ENCODE measurements around the gene SEC24A. TPM values are rescaled to one million over a fixed set of nuclear protein-coding genes. Genes with fewer than 3 reads are reported as not detected.
"Not testable (repeated sequence)": the region's sequence is repeated elsewhere in the genome, so short reads cannot be mapped to it uniquely, and the experiment has no call there.

The SEC24A gene
- polyA plus RNA-seq (23.5 and 24.7 TPM in 2 replicates), polyA minus RNA-seq (33.4 and 43.3 TPM in 2 replicates)

DNA sequence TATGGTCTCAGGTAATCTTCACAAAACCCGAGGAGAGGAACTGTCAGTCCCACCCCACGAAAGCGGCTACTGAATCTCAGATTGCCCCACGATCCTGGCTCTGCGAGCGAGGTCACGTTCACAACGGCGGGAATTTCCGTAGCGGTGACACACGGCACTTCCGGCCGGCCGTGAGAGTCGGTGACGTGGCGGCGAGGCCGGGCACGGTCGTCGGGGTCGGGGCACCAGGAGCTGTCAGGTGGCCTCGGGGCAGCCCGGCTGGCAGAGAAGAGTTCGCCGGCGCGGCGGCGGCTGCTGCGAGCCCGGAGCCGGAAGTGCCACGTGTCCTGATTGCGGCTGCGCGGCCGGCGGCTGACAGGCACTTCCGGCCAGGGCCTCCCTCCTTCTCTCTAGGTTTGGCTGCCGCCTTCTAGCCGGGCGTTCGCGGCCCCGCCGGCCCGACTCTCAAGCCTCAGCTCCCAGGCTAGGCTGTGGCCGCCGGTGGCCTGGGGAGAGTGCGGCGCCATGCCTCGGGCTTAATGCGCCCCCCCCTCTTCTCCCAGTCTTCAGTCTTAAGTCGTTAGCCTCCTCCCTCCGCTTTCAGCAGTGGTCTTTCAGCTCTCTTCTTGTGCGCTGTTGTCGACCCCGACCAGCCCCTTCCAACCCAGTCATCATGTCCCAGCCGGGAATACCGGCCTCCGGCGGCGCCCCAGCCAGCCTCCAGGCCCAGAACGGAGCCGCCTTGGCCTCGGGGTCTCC is at the start of gene SEC24A:
SEC24A (plus strand) TSS at position 361 of the 738 bp plus-strand sequence; CDS start at position 653, 292 bp downstream.
- peaks cover 24% of the 10 kb centered on the region for H3K79me2 ChIP-seq (replicated peaks; ENCODE audit: insufficient read depth, low read length)
- H3K4me3 ChIP-seq (ENCODE audit: low read length) = peak within 1 kb of the TSS; percentile 100
- no peaks in the 10 kb centered on the region for H3F3A ChIP-seq (ENCODE audit: insufficient read depth, low read length, poor library complexity, severe bottlenecking)
- no peaks in the 10 kb centered on the region for H4K20me1 ChIP-seq (ENCODE audit: insufficient read depth)
- H3K9ac ChIP-seq (ENCODE audit: low read length) = peak within 1 kb of the TSS; percentile 81
- H3K9me3 ChIP-seq (ENCODE audit: low read length) = no peaks in the 10 kb centered on the region
- H3K9me2 ChIP-seq (ENCODE audit: insufficient read depth, low read length) = no peaks in the 10 kb centered on the region
- no peaks in the 10 kb centered on the region for H3K27me3 ChIP-seq (ENCODE audit: insufficient read depth, low read depth, low read length)
- peak within 1 kb of the TSS; percentile 70 for H3K27ac ChIP-seq (ENCODE audit: low read length)
- H3K36me3 ChIP-seq (ENCODE audit: insufficient read depth, low read length) = no peaks in the 10 kb centered on the region
- peak within 1 kb of the TSS; percentile 67 for H3K4me2 ChIP-seq (ENCODE audit: low read length)
- TF ChIP-seq CTCF (IDR thresholded peaks at IDR 0.05; ENCODE audit: poor library complexity, severe bottlenecking) (no peak), TAF1 (IDR thresholded peaks at IDR 0.05; ENCODE audit: low read depth) (peak; percentile 37), RAD21 (conservative IDR thresholded peaks at IDR 0.05) (peak; percentile 37), POLR2AphosphoS5 (IDR thresholded peaks at IDR 0.05) (peak; percentile 73), EZH2 (IDR thresholded peaks at IDR 0.05; ENCODE audit: borderline replicate concordance, insufficient read depth, low read length, poor library complexity, severe bottlenecking) (no peak), SMC3 (conservative IDR thresholded peaks at IDR 0.05; ENCODE audit: poor library complexity) (peak; percentile 43), EP300 (conservative IDR thresholded peaks at IDR 0.05; ENCODE audit: poor library complexity, severe bottlenecking) (no peak), MXI1 (conservative IDR thresholded peaks at IDR 0.05; ENCODE audit: poor library complexity, severe bottlenecking) (peak; percentile 98)
- TF ChIP-seq, protein P1, sequence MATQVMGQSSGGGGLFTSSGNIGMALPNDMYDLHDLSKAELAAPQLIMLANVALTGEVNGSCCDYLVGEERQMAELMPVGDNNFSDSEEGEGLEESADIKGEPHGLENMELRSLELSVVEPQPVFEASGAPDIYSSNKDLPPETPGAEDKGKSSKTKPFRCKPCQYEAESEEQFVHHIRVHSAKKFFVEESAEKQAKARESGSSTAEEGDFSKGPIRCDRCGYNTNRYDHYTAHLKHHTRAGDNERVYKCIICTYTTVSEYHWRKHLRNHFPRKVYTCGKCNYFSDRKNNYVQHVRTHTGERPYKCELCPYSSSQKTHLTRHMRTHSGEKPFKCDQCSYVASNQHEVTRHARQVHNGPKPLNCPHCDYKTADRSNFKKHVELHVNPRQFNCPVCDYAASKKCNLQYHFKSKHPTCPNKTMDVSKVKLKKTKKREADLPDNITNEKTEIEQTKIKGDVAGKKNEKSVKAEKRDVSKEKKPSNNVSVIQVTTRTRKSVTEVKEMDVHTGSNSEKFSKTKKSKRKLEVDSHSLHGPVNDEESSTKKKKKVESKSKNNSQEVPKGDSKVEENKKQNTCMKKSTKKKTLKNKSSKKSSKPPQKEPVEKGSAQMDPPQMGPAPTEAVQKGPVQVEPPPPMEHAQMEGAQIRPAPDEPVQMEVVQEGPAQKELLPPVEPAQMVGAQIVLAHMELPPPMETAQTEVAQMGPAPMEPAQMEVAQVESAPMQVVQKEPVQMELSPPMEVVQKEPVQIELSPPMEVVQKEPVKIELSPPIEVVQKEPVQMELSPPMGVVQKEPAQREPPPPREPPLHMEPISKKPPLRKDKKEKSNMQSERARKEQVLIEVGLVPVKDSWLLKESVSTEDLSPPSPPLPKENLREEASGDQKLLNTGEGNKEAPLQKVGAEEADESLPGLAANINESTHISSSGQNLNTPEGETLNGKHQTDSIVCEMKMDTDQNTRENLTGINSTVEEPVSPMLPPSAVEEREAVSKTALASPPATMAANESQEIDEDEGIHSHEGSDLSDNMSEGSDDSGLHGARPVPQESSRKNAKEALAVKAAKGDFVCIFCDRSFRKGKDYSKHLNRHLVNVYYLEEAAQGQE (IDR thresholded peaks at IDR 0.05; ENCODE audit: borderline replicate concordance) = no peak
- H2AFZ ChIP-seq (ENCODE audit: low read depth, low read length) = peak within 1 kb of the TSS; percentile 86

GRCh38 chr5:134599820-134600219 is 48.8 kb upstream of the SEC24A start:
- H3K36me3 ChIP-seq (ENCODE audit: insufficient read depth, low read length) = not testable (repeated sequence)

More at GRCh38 chr5:134599820-134600219, 48.8 kb upstream of the SEC24A start:
- not testable (repeated sequence) for H3K79me2 ChIP-seq (replicated peaks; ENCODE audit: insufficient read depth, low read length); H3K4me2 ChIP-seq (ENCODE audit: low read length); H4K20me1 ChIP-seq (ENCODE audit: insufficient read depth); H3K9ac ChIP-seq (ENCODE audit: low read length); H3K9me2 ChIP-seq (ENCODE audit: insufficient read depth, low read length); H2AFZ ChIP-seq (ENCODE audit: low read depth, low read length); H3F3A ChIP-seq (ENCODE audit: insufficient read depth, low read length, poor library complexity, severe bottlenecking); H3K9me3 ChIP-seq (ENCODE audit: low read length); H3K27ac ChIP-seq (ENCODE audit: low read length); H3K4me3 ChIP-seq (ENCODE audit: low read length); H3K27me3 ChIP-seq (ENCODE audit: insufficient read depth, low read depth, low read length)
